Karpas-422 (cell line): ENCODE data around the gene SPOCD1. TPM values are rescaled to one million over a fixed set of nuclear protein-coding genes. Genes with fewer than 3 reads are reported as not detected.

Source experiments
- DNase-seq: peaks from one replicate; pipeline ENCODE4 v3.0.0-alpha.2; 2015
- H2AFZ ChIP-seq: fragments of 200-600 bp; sonication (generic); 2 replicates; pipeline ENCODE4 v1.6.1; 2014; ENCODE audit warnings: antibody characterized with exemption, low read length, mixed read lengths
- H3K27ac ChIP-seq: fragments of 200-600 bp; sonication (generic); 2 replicates; pipeline ENCODE4 v1.5.1; 2014; ENCODE audit warnings: mild to moderate bottlenecking, low read length, moderate library complexity
- H3K27me3 ChIP-seq: fragments of 200-600 bp; sonication (generic); 2 replicates; pipeline ENCODE4 v1.6.1; 2014; ENCODE audit warnings: low read length, mixed read lengths
- H3K36me3 ChIP-seq: fragments of 200-600 bp; sonication (generic); 2 replicates; pipeline ENCODE4 v1.6.1; 2014; ENCODE audit warnings: low read length, mixed read lengths; ENCODE audit not compliant: insufficient read depth
- H3K4me1 ChIP-seq: fragments of 200-600 bp; sonication (generic); 2 replicates; pipeline ENCODE4 v1.6.1; 2014; ENCODE audit warnings: mild to moderate bottlenecking, low read length, mixed read lengths
- H3K4me2 ChIP-seq: fragments of 200-600 bp; sonication (generic); 2 replicates; pipeline ENCODE4 v1.6.1; 2014; ENCODE audit warnings: low read length, low read depth, mild to moderate bottlenecking; ENCODE audit not compliant: poor library complexity, severe bottlenecking
- H3K4me3 ChIP-seq: fragments of 200-600 bp; sonication (generic); 2 replicates; pipeline ENCODE4 v1.5.1; 2014; ENCODE audit warnings: mild to moderate bottlenecking, antibody characterized with exemption, low read length, mixed read lengths
- H3K79me2 ChIP-seq: fragments of 200-600 bp; sonication (generic); 2 replicates; pipeline ENCODE4 v1.6.1; 2014; ENCODE audit warnings: mild to moderate bottlenecking, low read length, mixed read lengths
- H3K9ac ChIP-seq: fragments of 200-600 bp; sonication (generic); 2 replicates; pipeline ENCODE4 v1.6.0; 2014; ENCODE audit warnings: low read length
- H3K9me2 ChIP-seq: fragments of 200-600 bp; sonication (generic), shearing (Covaris generic); replicated peaks from 2 replicates; pipeline ENCODE4 v1.6.0; 2014; ENCODE audit warnings: mild to moderate bottlenecking, low read length, moderate library complexity; ENCODE audit not compliant: insufficient read depth
- H3K9me3 ChIP-seq: fragments of 300-700, 200-600 bp; sonication (generic); 2 replicates; pipeline ENCODE4 v1.6.1; 2014; ENCODE audit warnings: low read length, mixed read lengths
- H4K20me1 ChIP-seq: fragments of 200-600 bp; sonication (generic); 2 replicates; pipeline ENCODE4 v1.6.1; 2014; ENCODE audit warnings: mild to moderate bottlenecking, antibody characterized with exemption, low read length, low read depth; ENCODE audit not compliant: insufficient read depth
- total RNA-seq: library from RNA; depleted of rRNA; stranded (reverse); fragments of >200 nt; shearing (Covaris generic); gene quantifications from 2 replicates; pipeline ENCODE4 v1.2.3, GENCODE V29; 2014; ENCODE audit warnings: low replicate concordance; rRNA removed

SPOCD1 gene
- not detected in 2 replicates for total RNA-seq

DNA sequence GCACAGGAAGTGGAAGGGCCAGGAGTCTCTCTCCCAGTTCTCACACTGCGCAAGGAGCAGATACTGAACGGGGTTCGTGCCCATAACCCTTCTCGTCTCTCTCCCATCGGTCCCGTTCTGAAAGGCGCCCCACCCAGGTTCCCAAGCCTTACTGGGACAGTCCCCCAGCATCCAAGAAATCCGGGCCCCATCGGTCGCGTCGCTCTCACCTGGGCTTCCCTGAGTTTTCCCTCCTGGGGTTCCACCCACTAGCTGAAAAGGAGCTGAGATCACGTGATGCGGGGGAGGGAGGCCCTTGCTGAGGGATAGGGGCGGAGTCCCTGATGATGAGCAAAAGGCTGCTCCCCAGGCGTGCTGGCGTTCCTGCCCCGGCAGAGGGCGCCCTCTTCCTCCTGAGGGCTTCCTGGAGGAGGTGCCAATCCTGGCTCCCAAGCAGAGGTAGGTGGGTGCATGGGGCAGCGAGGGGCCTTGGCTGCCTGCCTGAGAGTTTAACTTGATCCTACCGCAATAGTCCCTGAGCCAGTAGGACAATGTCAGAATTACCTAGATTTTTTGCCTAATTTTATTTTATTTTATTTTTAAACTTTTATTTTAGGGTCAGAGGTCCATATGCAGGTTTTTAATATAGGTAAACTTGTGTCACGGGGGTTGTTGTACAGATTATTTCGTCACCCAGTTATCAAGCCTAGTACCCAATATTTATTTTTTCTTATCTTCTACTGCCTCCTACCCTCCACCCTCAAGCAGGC lies at the start of gene SPOCD1:
Gene SPOCD1, minus strand, starts transcription at position 271 of the 749 bp plus-strand sequence. CDS start 689 bp downstream, outside the sequence.
- no peaks in the 10 kb centered on the region for H3K27me3 ChIP-seq
- H3K9me2 ChIP-seq = no peaks in the 10 kb centered on the region
- no peak within 1 kb of the TSS for H3K4me3 ChIP-seq
- no peaks in the 10 kb centered on the region for H3K36me3 ChIP-seq
- DNase-seq = peak; percentile 94
- peaks cover 27% of the 10 kb centered on the region for H3K4me1 ChIP-seq
- no peaks in the 10 kb centered on the region for H4K20me1 ChIP-seq
- no peaks in the 10 kb centered on the region for H3K9me3 ChIP-seq
- no peaks in the 10 kb centered on the region for H3K79me2 ChIP-seq
- no peak within 1 kb of the TSS for H3K4me2 ChIP-seq
- H2AFZ ChIP-seq = peak within 1 kb of the TSS; percentile 6; the same call in 1 of the 2 replicates
- H3K27ac ChIP-seq = peak within 1 kb of the TSS; percentile 34; the same call in 1 of the 2 replicates
- H3K9ac ChIP-seq = no peak within 1 kb of the TSS

GRCh38 chr1:31862071-31862470 lies 46.2 kb upstream of the SPOCD1 start:
- Histone ChIP-seq H3K79me2 (no peaks in the 10 kb centered on the region), H3K9ac (no peak overlapping the region), H3K27ac (no peak overlapping the region), H3K27me3 (no peaks in the 10 kb centered on the region), H4K20me1 (no peaks in the 10 kb centered on the region), H3K9me2 (no peaks in the 10 kb centered on the region), H3K4me2 (no peak overlapping the region), H2AFZ (no peak overlapping the region), H3K4me1 (no peaks in the 10 kb centered on the region), H3K9me3 (no peaks in the 10 kb centered on the region), H3K4me3 (no peak overlapping the region), H3K36me3 (no peaks in the 10 kb centered on the region)
- DNase-seq = no peak

DNA sequence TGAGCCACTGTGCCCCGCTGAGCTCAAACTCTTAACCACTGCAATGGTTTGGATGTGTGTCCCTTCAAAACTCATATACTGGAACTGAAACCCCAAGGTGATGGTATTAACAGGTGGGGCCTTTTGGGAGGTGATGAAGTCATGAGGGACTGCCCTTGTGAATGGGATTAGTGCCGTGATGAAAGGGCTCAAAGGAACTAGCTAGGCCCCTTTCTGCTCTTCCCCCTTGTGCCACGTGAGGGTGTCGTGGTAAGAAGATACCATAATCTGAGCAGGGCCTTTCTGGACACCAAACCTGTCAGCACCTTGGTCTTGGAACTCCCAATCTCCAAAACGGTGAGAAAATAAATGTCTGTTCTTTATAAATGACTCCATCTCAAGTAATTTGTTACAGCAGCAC lies 45.5 kb upstream of the SPOCD1 start:
- Histone ChIP-seq H3K4me2 (no peak overlapping the region), H3K4me3 (no peak overlapping the region), H3K9me2 (no peaks in the 10 kb centered on the region), H2AFZ (no peak overlapping the region), H3K9me3 (no peaks in the 10 kb centered on the region), H3K79me2 (no peaks in the 10 kb centered on the region), H3K4me1 (no peaks in the 10 kb centered on the region), H3K27me3 (no peaks in the 10 kb centered on the region), H3K27ac (no peak overlapping the region), H3K36me3 (no peaks in the 10 kb centered on the region), H3K9ac (no peak overlapping the region), H4K20me1 (no peaks in the 10 kb centered on the region)
- peak; percentile 76 for DNase-seq

GRCh38 chr1:31860581-31860980 lies 44.8 kb upstream of the SPOCD1 start:
- H3K9me2 ChIP-seq = no peaks in the 10 kb centered on the region
- H3K4me1 ChIP-seq = no peaks in the 10 kb centered on the region
- H2AFZ ChIP-seq = no peak overlapping the region
- no peaks in the 10 kb centered on the region for H3K9me3 ChIP-seq
- H3K79me2 ChIP-seq = no peaks in the 10 kb centered on the region
- H3K4me2 ChIP-seq = no peak overlapping the region
- DNase-seq = no peak
- no peak overlapping the region for H3K9ac ChIP-seq
- H3K4me3 ChIP-seq = no peak overlapping the region
- no peak overlapping the region for H3K27ac ChIP-seq
- H3K36me3 ChIP-seq = no peaks in the 10 kb centered on the region
- no peaks in the 10 kb centered on the region for H4K20me1 ChIP-seq
- no peaks in the 10 kb centered on the region for H3K27me3 ChIP-seq

GRCh38 chr1:31859719-31860118 lies 43.9 kb upstream of the SPOCD1 start:
- Histone ChIP-seq H3K79me2 (no peaks in the 10 kb centered on the region), H3K9me2 (no peaks in the 10 kb centered on the region), H2AFZ (no peak overlapping the region), H3K27ac (no peak overlapping the region), H3K4me2 (no peak overlapping the region), H3K9me3 (no peaks in the 10 kb centered on the region), H3K9ac (no peak overlapping the region), H3K27me3 (no peaks in the 10 kb centered on the region), H3K4me3 (no peak overlapping the region), H3K4me1 (no peaks in the 10 kb centered on the region), H4K20me1 (no peaks in the 10 kb centered on the region), H3K36me3 (no peaks in the 10 kb centered on the region)
- DNase-seq = no peak

- Histone ChIP-seq H3K27ac (no peak overlapping the region), H3K27me3 (no peaks in the 10 kb centered on the region), H3K9ac (no peak overlapping the region), H4K20me1 (no peaks in the 10 kb centered on the region), H3K4me2 (no peak overlapping the region), H2AFZ (no peak overlapping the region), H3K9me3 (no peaks in the 10 kb centered on the region), H3K4me1 (no peaks in the 10 kb centered on the region), H3K4me3 (no peak overlapping the region), H3K79me2 (no peaks in the 10 kb centered on the region), H3K9me2 (no peaks in the 10 kb centered on the region), H3K36me3 (no peaks in the 10 kb centered on the region)
- no peak for DNase-seq
Observed at GRCh38 chr1:31859044-31859443, 43.2 kb upstream of the SPOCD1 start.

DNA sequence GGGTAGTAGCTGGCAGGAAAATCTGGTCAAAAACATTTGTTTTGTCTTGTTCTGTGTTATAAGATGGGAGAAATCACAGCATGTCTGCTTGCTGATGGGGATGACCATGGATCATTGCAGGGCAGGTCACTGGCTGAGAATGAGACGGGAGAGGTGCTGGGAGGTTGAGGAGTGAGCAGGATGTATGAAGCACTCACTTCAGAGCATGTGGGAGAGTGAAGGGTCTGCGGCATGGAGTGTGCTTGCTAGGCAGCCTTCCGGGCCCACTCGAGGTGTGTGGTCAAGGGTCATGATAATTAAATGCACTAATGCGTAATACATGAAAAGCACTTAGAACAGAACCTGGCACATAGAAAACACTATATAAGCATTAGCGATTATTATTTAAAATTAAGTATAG lies 42.0 kb upstream of the SPOCD1 start:
- H3K36me3 ChIP-seq = no peaks in the 10 kb centered on the region
- no peak for DNase-seq
- no peak overlapping the region for H3K4me3 ChIP-seq
- H3K9me2 ChIP-seq = no peaks in the 10 kb centered on the region
- no peaks in the 10 kb centered on the region for H3K9me3 ChIP-seq
- no peaks in the 10 kb centered on the region for H4K20me1 ChIP-seq
- no peaks in the 10 kb centered on the region for H3K27me3 ChIP-seq
- no peaks in the 10 kb centered on the region for H3K79me2 ChIP-seq
- H2AFZ ChIP-seq = no peak overlapping the region
- H3K4me1 ChIP-seq = no peaks in the 10 kb centered on the region
- H3K9ac ChIP-seq = no peak overlapping the region
- H3K27ac ChIP-seq = no peak overlapping the region
- no peak overlapping the region for H3K4me2 ChIP-seq

- Histone ChIP-seq H3K9me2 (no peaks in the 10 kb centered on the region), H3K4me3 (no peak overlapping the region), H3K9ac (no peak overlapping the region), H3K4me2 (no peak overlapping the region), H3K27ac (no peak overlapping the region), H2AFZ (no peak overlapping the region), H3K36me3 (no peaks in the 10 kb centered on the region), H3K27me3 (no peaks in the 10 kb centered on the region), H3K79me2 (no peaks in the 10 kb centered on the region), H4K20me1 (no peaks in the 10 kb centered on the region), H3K9me3 (no peaks in the 10 kb centered on the region), H3K4me1 (no peaks in the 10 kb centered on the region)
- no peak for DNase-seq
Observed at GRCh38 chr1:31856140-31856539, 40.3 kb upstream of the SPOCD1 start.
